ENCODE measurements around the gene DDX24.

DNA sequence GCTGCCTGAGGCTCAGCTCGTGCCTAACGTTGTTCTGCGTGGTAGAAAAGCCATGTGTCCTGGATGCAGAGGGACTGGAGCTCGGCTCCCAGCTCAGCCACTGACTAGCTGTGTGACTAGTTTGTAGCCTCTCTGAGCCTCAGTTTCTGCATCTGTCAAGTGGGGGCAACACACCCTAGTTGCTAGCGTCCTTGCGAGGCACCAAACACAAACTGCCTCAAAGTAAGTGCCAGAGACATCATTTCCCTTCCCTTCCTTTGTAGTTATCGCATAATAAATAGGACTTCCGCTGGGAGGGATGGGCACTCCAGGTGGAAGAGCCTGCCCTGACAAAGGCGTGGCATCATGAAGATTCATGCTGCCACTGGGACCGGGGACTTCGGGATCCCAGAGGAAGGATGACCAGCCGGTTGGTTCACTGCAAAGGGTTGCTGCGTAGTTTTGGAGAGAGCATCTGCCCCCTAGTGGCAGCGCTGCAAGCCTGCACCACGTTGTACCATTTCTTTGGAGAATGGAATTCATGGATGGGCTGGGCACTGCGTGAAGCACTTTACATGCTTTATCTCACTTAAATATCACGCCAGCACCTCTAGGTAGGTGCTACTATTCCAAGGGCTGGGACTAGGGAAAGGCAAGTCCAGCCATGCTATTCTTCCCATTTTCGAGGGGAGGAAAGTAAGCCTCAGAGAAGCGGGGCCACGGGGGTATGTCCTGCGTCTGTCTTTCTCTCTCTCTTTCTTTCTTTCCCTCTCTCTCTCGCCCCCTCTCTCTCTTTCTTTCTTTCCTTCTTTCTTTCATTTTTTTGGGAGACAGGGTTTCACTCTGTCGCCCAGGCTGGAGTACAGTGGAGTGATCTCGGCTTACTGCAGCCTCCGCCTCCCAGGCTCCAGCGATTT lies 79.3 kb downstream of the DDX24 start:
- TF ChIP-seq, protein P1, sequence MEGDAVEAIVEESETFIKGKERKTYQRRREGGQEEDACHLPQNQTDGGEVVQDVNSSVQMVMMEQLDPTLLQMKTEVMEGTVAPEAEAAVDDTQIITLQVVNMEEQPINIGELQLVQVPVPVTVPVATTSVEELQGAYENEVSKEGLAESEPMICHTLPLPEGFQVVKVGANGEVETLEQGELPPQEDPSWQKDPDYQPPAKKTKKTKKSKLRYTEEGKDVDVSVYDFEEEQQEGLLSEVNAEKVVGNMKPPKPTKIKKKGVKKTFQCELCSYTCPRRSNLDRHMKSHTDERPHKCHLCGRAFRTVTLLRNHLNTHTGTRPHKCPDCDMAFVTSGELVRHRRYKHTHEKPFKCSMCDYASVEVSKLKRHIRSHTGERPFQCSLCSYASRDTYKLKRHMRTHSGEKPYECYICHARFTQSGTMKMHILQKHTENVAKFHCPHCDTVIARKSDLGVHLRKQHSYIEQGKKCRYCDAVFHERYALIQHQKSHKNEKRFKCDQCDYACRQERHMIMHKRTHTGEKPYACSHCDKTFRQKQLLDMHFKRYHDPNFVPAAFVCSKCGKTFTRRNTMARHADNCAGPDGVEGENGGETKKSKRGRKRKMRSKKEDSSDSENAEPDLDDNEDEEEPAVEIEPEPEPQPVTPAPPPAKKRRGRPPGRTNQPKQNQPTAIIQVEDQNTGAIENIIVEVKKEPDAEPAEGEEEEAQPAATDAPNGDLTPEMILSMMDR (IDR thresholded peaks at IDR 0.05) = peak; percentile 90 to 98 (median 95)
- TF ChIP-seq POLR2AphosphoS5 (IDR thresholded peaks at IDR 0.05) = no peak

Measured in transverse colon (tissue), 4 donors.